ENCODE measurements around the gene MESP1.

DNA sequence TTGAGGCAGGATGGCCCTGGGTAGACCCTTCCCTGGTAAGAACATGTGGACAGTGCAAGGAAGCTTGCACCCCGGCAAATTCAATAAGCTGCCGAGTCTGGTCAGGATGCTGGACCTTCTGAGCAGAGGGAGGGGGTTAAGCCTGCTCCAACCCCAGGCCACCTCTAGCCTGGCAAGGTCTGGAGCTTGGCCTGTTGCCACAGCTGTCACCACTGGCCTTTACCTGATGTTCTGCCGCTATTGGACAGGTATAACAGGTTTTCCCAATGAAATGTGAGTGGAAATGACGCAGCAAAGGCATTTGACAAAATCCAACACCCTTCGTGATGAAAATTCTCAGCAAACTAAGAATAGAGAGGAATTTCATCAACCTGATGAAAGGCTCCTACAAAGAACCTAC, 699 bp upstream of the MESP1 start:
- TF ChIP-seq, protein P1, sequence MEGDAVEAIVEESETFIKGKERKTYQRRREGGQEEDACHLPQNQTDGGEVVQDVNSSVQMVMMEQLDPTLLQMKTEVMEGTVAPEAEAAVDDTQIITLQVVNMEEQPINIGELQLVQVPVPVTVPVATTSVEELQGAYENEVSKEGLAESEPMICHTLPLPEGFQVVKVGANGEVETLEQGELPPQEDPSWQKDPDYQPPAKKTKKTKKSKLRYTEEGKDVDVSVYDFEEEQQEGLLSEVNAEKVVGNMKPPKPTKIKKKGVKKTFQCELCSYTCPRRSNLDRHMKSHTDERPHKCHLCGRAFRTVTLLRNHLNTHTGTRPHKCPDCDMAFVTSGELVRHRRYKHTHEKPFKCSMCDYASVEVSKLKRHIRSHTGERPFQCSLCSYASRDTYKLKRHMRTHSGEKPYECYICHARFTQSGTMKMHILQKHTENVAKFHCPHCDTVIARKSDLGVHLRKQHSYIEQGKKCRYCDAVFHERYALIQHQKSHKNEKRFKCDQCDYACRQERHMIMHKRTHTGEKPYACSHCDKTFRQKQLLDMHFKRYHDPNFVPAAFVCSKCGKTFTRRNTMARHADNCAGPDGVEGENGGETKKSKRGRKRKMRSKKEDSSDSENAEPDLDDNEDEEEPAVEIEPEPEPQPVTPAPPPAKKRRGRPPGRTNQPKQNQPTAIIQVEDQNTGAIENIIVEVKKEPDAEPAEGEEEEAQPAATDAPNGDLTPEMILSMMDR (IDR thresholded peaks at IDR 0.05; ENCODE audit: low read length): no peak
- no peak for TF ChIP-seq EZH2phosphoT487 (IDR thresholded peaks at IDR 0.05; ENCODE audit: low read length)
